ENCODE results near the gene XXYLT1.

DNA sequence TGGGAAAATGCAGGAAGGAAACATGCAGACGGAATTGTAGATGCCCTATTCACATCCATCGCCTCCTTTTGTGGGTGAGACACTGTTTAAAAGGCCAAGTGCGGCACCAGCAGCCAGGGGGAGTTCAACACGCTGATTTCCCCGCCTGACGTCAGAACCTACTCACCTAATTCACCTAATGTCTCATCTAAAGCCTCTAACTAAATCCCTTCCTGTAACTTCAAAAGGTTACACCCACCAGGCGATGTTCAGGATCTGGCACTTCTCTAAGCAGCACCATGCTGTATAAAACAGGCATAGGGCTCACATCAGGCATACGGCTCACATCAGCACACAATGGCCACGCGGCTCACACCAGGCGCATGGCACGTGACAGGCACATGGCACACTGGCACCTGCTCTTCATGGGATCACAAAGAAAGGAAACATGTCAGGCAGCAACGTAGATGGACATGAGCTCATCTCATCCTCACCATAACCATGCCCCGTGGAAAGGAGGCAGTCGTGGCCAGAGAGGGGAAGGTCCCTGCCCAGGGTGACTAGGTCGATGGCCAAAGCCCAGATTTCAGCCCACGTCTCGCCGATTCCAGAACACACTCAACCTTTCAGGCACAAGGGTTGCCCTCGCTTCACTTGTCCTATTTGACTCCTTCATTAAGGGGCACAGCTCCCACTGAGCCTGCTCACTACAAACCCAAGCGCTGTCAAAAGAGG lies 21.7 kb downstream of the XXYLT1 start:
- TF ChIP-seq, protein P1, sequence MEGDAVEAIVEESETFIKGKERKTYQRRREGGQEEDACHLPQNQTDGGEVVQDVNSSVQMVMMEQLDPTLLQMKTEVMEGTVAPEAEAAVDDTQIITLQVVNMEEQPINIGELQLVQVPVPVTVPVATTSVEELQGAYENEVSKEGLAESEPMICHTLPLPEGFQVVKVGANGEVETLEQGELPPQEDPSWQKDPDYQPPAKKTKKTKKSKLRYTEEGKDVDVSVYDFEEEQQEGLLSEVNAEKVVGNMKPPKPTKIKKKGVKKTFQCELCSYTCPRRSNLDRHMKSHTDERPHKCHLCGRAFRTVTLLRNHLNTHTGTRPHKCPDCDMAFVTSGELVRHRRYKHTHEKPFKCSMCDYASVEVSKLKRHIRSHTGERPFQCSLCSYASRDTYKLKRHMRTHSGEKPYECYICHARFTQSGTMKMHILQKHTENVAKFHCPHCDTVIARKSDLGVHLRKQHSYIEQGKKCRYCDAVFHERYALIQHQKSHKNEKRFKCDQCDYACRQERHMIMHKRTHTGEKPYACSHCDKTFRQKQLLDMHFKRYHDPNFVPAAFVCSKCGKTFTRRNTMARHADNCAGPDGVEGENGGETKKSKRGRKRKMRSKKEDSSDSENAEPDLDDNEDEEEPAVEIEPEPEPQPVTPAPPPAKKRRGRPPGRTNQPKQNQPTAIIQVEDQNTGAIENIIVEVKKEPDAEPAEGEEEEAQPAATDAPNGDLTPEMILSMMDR (IDR thresholded peaks at IDR 0.05), result no peak
- TF ChIP-seq POLR2A (IDR thresholded peaks at IDR 0.05), result no peak
